ENCODE data around the gene KRTAP4-9.

Gene KRTAP4-9

DNA sequence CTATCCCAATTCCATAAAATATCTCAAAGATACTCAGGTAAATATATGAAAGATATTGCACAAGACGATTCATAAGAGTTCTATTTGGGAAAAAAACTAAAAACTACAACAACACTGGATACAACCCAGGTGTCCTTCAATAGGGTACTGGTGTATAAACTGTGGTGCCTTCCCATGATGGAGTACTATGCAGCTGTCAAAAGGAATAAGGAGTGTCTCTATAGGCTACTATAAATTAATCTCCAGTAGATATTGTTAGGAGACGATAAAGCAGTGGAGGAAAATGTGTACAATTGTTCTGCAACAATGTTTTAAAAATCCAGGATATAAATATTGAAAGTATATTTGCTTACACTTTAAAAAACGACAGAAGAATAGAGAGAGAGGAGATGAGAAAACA, 21.2 kb downstream of the KRTAP4-9 start:
- Histone ChIP-seq H3K27me3 (ENCODE audit: insufficient read depth, poor library complexity, severe bottlenecking) (no peaks in the 10 kb centered on the region), H3K27ac (replicated peaks) (no peak overlapping the region), H3K4me3 (replicated peaks; ENCODE audit: insufficient read depth, low read length) (no peak overlapping the region)
- TF ChIP-seq POLR2AphosphoS5 (IDR thresholded peaks at IDR 0.05; ENCODE audit: low read depth) (no peak), GABPA (IDR thresholded peaks at IDR 0.05; ENCODE audit: low read depth) (no peak), SPI1 (IDR thresholded peaks at IDR 0.05; ENCODE audit: borderline replicate concordance, low read depth) (no peak)
- TF ChIP-seq, protein P1, sequence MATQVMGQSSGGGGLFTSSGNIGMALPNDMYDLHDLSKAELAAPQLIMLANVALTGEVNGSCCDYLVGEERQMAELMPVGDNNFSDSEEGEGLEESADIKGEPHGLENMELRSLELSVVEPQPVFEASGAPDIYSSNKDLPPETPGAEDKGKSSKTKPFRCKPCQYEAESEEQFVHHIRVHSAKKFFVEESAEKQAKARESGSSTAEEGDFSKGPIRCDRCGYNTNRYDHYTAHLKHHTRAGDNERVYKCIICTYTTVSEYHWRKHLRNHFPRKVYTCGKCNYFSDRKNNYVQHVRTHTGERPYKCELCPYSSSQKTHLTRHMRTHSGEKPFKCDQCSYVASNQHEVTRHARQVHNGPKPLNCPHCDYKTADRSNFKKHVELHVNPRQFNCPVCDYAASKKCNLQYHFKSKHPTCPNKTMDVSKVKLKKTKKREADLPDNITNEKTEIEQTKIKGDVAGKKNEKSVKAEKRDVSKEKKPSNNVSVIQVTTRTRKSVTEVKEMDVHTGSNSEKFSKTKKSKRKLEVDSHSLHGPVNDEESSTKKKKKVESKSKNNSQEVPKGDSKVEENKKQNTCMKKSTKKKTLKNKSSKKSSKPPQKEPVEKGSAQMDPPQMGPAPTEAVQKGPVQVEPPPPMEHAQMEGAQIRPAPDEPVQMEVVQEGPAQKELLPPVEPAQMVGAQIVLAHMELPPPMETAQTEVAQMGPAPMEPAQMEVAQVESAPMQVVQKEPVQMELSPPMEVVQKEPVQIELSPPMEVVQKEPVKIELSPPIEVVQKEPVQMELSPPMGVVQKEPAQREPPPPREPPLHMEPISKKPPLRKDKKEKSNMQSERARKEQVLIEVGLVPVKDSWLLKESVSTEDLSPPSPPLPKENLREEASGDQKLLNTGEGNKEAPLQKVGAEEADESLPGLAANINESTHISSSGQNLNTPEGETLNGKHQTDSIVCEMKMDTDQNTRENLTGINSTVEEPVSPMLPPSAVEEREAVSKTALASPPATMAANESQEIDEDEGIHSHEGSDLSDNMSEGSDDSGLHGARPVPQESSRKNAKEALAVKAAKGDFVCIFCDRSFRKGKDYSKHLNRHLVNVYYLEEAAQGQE (IDR thresholded peaks at IDR 0.05; ENCODE audit: insufficient replicate concordance, low read depth): no peak
- TF ChIP-seq, protein P2, sequence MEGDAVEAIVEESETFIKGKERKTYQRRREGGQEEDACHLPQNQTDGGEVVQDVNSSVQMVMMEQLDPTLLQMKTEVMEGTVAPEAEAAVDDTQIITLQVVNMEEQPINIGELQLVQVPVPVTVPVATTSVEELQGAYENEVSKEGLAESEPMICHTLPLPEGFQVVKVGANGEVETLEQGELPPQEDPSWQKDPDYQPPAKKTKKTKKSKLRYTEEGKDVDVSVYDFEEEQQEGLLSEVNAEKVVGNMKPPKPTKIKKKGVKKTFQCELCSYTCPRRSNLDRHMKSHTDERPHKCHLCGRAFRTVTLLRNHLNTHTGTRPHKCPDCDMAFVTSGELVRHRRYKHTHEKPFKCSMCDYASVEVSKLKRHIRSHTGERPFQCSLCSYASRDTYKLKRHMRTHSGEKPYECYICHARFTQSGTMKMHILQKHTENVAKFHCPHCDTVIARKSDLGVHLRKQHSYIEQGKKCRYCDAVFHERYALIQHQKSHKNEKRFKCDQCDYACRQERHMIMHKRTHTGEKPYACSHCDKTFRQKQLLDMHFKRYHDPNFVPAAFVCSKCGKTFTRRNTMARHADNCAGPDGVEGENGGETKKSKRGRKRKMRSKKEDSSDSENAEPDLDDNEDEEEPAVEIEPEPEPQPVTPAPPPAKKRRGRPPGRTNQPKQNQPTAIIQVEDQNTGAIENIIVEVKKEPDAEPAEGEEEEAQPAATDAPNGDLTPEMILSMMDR (IDR thresholded peaks at IDR 0.05; ENCODE audit: insufficient read depth, low read length): no peak
- no peak for DNase-seq (ENCODE audit: low read depth in 1 of 2, low spot score in 1 of 2)

DNA sequence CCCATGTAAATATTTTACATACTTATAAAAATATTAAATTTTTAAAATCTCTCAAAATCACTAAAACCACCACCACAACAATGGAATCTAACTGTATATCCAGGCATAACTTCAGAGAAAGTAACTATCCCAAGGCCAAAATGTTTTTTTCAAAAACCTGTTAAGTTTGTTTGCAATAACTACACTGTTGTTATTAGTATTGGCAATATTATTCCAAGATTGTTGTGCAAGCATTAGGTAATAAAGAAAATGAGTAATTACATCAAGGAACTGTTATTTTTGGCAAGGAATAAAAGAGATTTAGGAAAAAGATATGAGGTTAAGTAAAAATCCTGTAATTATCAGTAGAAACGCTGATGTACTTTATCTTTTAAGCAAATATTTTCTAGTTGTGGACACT, 22.2 kb downstream of the KRTAP4-9 start:
- no peak overlapping the region for H3K27ac ChIP-seq (replicated peaks)
- TF ChIP-seq POLR2AphosphoS5 (IDR thresholded peaks at IDR 0.05; ENCODE audit: low read depth): no peak
- TF ChIP-seq SPI1 (IDR thresholded peaks at IDR 0.05; ENCODE audit: borderline replicate concordance, low read depth): no peak
- no peak for TF ChIP-seq GABPA (IDR thresholded peaks at IDR 0.05; ENCODE audit: low read depth)
- TF ChIP-seq, protein P2 (IDR thresholded peaks at IDR 0.05; ENCODE audit: insufficient read depth, low read length): no peak
- TF ChIP-seq, protein P1 (IDR thresholded peaks at IDR 0.05; ENCODE audit: insufficient replicate concordance, low read depth): no peak
- H3K27me3 ChIP-seq (ENCODE audit: insufficient read depth, poor library complexity, severe bottlenecking): no peaks in the 10 kb centered on the region
- DNase-seq (ENCODE audit: low read depth in 1 of 2, low spot score in 1 of 2): no peak
- no peak overlapping the region for H3K4me3 ChIP-seq (replicated peaks; ENCODE audit: insufficient read depth, low read length)

DNA sequence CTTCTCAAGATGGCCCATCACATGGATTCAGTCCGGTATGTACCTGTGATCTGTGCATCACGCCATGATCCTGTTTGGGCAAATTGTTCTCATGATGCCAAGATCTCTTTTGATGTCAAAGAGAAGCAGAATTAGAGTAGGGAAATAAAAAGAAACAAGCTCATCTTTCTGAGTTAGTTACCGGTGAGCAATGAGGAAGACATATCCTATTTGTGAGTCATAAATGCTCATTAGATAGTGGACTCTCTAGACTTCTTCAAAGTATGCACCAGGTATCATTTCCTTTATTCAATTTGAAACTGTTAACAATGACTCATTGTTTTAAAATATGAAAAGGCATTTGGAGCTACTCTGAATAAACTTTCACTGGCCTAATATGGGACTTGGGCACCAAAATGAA, 26.8 kb downstream of the KRTAP4-9 start:
- no peak for DNase-seq (ENCODE audit: low read depth in 1 of 2, low spot score in 1 of 2)
- Histone ChIP-seq H3K27ac (replicated peaks) (no peak overlapping the region), H3K4me3 (replicated peaks; ENCODE audit: insufficient read depth, low read length) (no peak overlapping the region), H3K27me3 (ENCODE audit: insufficient read depth, poor library complexity, severe bottlenecking) (no peaks in the 10 kb centered on the region)
- no peak for TF ChIP-seq GABPA (IDR thresholded peaks at IDR 0.05; ENCODE audit: low read depth)
- no peak for TF ChIP-seq POLR2AphosphoS5 (IDR thresholded peaks at IDR 0.05; ENCODE audit: low read depth)
- no peak for TF ChIP-seq SPI1 (IDR thresholded peaks at IDR 0.05; ENCODE audit: borderline replicate concordance, low read depth)
- TF ChIP-seq, protein P2 (IDR thresholded peaks at IDR 0.05; ENCODE audit: insufficient read depth, low read length): no peak
- TF ChIP-seq, protein P1 (IDR thresholded peaks at IDR 0.05; ENCODE audit: insufficient replicate concordance, low read depth): no peak

All from HL-60 (cell line).